Measurements from ENCODE around the gene MEX3A.

DNA sequence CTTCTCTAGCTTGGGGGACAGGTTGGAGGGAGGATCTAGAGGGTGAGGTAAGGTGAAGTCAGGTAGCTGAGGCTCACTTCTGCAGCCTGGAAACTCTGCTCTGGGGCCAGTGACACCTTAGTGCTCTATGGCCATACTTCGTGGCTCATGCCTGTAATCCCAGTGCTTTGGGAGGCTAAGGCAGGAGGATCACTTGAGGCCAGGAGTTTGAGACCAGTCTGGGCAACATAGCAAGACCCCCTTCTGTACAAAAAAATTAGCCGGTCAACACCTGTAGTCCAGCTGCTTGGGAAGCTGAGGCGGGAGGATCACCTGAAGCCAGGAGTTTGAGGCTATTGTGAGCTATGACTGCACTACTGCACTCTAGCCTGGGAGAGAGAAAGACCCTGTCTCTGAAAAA is 38.1 kb upstream of the MEX3A start:
- TF ChIP-seq, protein P1, sequence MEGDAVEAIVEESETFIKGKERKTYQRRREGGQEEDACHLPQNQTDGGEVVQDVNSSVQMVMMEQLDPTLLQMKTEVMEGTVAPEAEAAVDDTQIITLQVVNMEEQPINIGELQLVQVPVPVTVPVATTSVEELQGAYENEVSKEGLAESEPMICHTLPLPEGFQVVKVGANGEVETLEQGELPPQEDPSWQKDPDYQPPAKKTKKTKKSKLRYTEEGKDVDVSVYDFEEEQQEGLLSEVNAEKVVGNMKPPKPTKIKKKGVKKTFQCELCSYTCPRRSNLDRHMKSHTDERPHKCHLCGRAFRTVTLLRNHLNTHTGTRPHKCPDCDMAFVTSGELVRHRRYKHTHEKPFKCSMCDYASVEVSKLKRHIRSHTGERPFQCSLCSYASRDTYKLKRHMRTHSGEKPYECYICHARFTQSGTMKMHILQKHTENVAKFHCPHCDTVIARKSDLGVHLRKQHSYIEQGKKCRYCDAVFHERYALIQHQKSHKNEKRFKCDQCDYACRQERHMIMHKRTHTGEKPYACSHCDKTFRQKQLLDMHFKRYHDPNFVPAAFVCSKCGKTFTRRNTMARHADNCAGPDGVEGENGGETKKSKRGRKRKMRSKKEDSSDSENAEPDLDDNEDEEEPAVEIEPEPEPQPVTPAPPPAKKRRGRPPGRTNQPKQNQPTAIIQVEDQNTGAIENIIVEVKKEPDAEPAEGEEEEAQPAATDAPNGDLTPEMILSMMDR (optimal IDR thresholded peaks at IDR 0.05 in 1 of 3, IDR thresholded peaks at IDR 0.05 in 1 of 3, conservative IDR thresholded peaks at IDR 0.05 in 1 of 3; ENCODE audit: extremely low read depth in 1 of 3, insufficient read depth in 2 of 3, low read length in 3 of 3), result no peak
- TF ChIP-seq EZH2 (IDR thresholded peaks at IDR 0.05; ENCODE audit: low read length), result no peak

Data from keratinocyte (primary cell).